Activated CD4-positive, alpha-beta T cell treated with anti-CD3 and anti-CD28 coated beads, Interleukin-2, Interleukin-4, amounts not matched to agents 100 ng/mL and 50 ng/mL, durations not matched to agents 16 hours and 8 hours (primary cell): ENCODE results near the gene NXPH3.

Experiments
- DNase-seq: peaks from one replicate; pipeline ENCODE4 v3.0.0-alpha.2; 2020; ENCODE audit warnings: low spot score

The NXPH3 gene

DNA sequence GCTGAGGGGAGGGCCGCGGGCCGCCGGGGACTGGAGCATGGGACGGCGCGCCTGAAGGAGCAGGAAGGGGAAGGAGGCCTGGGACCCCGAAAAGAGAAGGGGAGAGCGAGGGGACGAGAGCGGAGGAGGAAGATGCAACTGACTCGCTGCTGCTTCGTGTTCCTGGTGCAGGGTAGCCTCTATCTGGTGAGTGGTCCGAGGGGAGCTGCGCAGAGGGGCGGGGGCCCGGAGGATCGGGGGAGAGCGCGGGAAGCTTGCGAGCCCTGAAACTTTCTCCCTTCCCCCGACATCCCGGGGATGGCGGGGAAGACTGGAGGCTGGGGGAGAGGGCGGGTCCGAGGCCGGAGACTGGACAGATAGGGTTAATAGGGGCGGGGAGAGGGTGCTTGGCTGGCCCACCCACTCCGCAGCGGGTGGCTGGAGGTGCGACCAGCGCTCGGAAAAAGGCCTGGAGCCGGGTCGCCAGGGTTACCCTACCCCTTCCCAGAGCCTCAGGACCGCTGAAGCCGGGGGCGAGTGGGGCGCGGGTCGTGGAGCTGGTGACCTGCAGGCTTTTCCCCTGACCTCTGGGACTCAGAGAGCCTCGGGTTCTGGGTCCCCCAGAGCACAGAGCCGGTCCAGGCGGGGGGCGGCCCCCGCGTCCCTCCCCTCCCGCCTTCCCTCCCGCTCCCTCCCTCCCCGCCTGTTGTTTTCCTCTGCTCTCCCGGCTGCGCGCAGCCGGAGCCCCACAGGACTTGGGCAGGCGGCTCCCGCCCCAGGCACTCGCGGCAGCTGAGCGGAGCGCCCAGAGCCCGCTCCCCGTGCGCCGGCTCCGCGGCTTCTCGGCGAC is 631 bp downstream of the NXPH3 start:
- DNase-seq, result no peak

DNA sequence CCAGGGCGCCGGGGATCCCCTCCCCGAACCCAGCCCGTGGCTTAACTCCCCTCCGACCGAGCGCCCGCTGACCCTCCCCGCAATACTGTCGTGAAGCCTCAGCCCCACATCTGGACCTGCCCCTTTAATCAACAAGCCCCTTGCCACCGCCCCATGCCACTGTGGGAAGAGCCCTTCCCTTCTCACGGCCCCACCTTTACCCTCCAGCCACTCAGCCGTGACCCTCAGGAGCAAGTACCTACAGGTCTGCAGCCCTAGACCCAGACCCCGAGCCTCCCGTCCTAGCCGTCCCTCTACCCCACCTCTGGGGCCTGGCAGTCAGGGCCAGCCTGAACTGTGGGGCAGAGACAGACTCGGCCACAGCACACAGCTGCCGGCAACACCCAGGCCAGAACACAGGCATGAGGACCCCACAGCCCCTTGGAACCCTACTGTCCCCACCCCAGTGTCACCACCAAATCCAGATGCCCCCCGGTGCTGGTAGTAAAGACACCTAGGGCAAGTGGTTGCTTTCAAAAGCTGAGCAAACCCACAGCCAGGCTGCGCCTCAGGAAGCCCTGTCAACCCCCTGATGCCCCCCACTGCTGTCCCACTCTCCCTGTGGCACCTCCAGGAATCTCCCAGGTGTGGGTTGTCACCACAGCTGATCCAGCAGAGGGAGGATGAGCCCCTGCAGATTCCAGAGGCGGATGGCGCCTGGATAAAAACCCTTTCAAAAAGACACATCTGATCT is 1.4 kb downstream of the NXPH3 start:
- DNase-seq, result no peak

DNA sequence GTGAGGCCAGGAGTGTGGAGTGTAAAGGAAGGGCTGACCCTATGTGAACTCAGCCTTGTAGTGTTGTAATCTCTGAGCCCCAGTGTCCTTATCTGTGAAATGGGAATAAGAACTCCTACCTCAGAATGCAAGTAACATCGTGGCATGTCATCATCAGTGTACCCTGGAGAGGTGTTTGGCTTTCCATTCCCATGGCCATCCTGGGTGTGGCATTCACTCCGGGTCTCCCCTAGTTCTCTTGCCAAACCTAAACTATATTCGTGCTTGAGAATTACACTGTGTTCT is 1.9 kb downstream of the NXPH3 start:
- no peak for DNase-seq

DNA sequence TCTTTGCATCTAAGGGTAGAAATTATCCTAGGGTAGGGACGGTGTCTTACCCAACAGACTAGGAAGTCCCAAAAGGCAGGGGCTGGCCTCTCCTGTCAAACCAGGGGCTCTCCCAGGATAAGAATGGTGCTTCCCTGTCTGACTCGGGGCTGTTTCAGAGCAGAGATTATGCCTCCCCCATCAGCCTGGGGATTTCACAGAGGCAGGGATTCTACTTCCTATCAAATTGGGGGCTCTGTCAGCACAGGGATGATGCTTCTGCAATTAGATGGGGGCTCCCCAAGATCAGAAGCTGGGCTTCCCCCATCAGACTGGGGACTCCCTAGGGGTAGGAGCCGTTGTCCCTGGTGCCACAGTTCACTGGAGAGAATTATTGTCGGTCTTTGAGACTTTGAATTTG is 2.3 kb downstream of the NXPH3 start:
- DNase-seq, result no peak

DNA sequence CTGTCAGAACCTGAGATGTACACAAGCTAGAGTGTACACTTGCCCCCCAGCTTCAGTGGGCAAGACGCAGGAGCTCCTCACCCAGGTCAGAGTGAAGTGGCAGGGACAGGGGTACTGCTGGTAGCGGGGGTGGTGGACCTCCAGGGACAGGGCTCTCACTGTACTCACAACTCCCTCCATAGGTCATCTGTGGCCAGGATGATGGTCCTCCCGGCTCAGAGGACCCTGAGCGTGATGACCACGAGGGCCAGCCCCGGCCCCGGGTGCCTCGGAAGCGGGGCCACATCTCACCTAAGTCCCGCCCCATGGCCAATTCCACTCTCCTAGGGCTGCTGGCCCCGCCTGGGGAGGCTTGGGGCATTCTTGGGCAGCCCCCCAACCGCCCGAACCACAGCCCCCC is 2.7 kb downstream of the NXPH3 start:
- DNase-seq, result no peak

DNA sequence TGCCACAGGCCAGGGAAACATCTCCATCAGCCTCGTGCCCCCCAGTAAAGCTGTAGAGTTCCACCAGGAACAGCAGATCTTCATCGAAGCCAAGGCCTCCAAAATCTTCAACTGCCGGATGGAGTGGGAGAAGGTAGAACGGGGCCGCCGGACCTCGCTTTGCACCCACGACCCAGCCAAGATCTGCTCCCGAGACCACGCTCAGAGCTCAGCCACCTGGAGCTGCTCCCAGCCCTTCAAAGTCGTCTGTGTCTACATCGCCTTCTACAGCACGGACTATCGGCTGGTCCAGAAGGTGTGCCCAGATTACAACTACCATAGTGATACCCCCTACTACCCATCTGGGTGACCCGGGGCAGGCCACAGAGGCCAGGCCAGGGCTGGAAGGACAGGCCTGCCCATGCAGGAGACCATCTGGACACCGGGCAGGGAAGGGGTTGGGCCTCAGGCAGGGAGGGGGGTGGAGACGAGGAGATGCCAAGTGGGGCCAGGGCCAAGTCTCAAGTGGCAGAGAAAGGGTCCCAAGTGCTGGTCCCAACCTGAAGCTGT is 3.4 kb downstream of the NXPH3 start:
- DNase-seq, result no peak

DNA sequence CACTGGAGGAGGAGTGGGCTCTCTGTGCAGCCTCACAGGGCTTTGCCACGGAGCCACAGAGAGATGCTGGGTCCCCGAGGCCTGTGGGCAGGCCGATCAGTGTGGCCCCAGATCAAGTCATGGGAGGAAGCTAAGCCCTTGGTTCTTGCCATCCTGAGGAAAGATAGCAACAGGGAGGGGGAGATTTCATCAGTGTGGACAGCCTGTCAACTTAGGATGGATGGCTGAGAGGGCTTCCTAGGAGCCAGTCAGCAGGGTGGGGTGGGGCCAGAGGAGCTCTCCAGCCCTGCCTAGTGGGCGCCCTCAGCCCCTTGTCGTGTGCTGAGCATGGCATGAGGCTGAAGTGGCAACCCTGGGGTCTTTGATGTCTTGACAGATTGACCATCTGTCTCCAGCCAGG is 3.9 kb downstream of the NXPH3 start:
- no peak for DNase-seq

DNA sequence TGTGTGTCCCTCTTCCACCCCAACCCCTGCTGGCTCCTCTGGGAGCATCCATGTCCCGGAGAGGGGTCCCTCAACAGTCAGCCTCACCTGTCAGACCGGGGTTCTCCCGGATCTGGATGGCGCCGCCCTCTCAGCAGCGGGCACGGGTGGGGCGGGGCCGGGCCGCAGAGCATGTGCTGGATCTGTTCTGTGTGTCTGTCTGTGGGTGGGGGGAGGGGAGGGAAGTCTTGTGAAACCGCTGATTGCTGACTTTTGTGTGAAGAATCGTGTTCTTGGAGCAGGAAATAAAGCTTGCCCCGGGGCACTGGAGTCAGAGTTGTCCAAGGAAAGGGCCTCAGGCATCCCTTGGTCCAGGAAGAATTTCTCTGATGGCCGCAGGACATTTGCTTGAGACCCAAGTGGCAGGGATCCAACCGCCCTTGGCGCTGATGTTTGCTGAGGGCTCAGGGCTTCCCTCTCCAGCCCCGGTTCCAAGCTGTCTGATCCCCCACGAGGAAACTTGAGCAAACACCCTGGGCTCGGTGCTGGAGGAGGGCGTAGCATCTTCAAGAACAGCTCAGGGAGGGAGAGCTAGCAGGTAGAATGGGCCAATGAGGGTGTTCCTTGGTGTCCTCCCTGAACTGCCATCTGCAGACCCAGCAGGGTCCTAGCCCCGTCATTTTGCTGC is 4.5 kb downstream of the NXPH3 start:
- DNase-seq, result no peak

DNA sequence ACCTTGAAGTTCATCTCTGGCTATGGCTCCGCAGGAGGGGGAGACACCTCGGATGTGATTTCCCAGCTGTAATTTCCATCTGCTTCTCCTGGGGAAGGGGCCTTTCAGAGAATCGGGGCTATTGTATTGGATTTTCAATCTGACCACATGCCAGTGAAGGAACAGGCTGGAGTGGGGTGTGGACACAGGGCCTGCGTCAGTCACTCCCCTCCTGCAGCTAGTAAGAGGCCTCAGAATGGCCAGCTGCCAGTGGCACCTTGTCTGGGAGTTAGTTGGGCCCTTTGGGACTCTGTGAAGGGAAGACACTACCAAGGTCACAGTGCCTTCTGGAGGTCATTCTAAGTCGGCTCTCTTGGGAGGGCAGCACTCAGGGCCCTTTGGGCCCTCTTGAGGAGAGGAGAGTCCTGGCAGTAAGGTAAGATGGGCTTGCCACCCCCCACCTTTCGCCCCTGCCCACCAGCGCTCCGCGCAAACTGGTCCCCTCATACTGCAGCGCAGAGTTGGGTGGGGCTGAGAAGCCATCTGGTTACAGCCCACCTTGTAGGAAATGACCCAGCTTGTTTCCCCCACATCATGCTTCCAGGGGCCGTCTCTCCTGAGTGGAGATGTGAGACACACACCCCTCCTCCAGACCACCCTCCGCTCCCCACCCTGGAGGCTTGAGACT is 5.4 kb downstream of the NXPH3 start:
- DNase-seq, result no peak

DNA sequence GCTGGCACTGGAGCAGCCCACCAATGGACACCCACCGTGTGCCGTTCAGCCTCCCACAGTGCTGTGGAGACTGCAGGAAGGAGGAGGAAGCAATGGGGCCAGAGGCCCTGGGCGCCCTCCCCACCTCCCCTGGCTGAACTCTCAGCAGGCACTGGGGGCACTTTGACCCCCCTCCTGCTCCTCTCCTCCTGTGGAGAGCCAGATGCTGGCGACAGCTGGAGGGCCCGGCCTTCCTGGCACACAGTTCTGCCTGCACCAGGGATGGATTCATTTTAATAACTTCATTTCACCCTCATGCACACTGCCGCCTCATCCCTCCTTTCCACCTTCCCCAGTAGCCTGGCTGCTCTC is 6.0 kb downstream of the NXPH3 start:
- no peak for DNase-seq

DNA sequence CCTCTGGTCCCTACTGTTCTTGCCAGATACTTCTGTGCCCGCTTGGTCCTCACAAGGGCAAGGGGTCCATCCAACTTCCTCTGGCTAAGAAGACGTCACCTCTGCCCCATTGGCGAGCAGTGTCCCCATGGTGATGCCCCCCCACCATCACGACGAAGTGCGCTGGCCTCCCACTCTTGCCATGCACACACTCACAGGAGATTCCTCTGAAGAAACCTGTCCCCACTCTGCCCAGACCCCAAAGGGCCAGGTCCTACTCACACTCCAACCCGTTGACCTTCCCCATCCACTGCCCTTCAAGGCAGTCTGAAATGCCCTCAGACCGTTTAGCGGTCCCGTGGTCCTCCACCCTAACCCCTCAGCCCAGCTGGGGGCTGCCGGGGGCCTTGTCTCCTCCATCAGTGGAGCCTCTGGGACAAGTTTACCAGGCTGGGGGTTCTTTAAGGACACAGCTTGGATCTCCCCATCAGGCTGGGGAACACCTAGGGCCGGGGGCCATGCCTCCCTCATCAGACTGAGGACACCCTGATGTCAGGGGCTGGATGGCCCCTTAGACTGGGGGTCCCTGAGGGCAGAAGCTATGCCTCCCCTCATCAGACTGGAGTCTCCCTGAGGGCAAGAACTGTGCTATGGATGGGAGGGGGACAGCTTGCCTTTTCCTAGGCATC is 6.5 kb downstream of the NXPH3 start:
- DNase-seq, result no peak

DNA sequence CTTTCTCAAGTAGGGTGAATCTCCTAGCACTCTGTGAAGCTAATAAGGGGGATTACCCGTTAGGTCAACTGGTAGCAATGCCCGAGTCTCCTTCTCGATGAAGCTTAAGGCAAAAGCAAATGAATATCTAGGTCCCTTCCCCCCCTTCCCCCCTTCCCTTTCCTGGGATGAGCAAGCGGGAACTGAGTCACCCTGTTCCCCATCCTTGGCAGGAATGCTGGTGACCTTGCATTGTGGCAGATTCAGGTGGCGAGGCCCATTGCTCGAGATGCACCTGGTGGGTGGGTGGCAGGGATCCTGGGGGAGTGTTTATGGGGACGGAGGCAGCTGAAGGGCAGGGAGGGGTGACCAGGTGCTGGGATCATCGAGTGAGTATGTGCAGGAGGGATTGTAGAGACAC is 7.1 kb downstream of the NXPH3 start:
- no peak for DNase-seq

DNA sequence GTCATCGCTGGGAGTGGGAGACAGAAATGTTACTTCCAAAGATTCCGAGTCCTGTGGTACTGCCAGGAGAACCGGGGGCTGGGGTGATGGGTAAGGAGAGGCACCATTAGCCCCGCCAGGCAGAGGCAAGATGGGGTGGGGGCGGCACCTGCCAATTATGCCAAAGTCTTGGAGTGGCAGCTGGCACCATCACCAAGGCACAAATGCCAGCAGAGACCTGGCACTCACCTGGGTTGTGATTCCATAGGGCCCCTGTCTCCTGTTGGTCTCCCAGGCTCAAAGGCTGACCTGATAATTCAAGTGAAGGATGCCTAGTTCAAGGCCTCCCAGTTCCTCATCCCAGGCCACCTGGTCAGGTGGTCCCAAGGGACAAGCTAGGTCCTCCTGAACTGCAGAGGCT is 7.6 kb downstream of the NXPH3 start:
- no peak for DNase-seq

DNA sequence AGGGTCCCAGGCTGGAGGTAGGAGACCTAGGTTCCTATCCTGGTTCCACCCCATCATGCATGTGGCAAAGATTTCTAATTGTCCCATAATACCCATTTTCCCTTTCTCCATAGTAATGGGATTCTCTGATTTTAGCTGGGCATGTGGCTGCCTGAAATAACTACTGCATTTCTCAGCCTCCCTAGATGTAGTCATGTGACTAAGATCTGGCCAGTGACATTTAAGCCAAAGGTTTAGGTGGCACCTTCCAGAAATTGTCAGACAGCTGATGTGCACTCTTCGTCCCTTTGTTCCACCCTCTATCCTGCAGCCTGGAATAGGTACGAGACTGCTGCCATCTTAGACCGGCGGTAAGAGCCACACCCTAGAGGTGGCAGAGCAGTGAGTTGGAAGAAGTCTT is 8.2 kb downstream of the NXPH3 start:
- DNase-seq, result no peak

DNA sequence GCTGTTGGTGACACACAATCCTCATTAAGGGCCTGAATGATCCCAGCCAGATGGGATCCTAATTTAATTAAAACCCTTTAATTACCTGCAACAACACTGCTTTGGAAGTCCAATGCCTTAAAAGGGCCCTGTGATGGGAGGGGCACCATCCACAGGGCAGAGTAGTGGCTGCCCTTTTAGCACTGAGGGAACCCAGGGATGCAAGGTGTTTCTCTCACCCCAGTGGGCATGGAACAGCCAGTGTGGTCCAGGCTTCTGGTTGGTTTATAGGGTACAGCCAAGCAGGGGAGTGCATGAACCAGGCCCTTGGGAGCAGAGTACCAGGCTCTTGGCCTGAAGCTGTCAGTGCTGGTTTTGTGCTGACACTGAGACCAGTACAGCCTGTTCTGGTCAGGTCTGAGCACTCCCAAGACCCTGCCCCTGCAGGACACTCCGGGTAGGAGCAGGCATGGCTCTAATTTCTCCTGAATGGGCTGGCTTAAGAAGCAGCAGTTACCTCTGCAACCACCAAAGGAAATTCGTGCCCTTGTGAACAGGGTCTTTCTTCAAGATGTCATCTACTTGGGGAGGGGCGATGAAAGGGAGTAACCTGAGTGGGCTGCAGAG is 9.9 kb downstream of the NXPH3 start:
- no peak for DNase-seq

DNA sequence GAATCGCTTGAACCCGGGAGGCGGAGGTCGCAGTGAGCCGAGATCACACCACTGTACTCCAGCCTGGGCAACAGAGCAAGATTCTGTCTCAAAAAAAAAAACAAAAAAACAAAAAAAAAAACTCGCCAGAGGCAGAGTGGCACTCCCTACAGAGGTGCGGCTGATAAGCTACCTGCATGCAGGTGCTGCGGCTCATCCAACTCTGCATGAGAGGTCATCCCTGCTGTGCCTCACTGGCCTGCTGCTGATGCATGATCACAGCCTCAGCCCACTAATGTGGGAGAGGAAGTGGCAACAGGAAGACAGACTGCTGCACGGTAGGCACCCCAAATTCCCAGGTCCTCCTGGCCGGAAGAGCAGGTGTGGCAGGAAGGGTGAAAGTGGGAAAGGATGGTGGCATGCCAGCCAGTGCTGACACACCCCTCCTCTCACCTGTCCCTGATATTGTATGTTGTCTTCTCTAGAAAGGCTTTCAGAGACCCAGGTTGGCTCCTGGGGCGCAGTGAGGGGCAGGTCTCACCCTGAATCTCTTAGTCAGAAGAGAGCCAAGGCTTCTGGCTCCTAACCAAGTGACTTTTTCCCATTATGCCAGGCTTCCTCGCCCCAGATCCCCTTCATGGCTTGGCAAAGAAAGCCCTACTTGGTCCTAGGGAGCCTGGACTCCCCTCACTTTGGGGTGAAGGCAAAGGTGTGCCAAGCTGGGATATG is 11.8 kb downstream of the NXPH3 start:
- DNase-seq, result no peak

DNA sequence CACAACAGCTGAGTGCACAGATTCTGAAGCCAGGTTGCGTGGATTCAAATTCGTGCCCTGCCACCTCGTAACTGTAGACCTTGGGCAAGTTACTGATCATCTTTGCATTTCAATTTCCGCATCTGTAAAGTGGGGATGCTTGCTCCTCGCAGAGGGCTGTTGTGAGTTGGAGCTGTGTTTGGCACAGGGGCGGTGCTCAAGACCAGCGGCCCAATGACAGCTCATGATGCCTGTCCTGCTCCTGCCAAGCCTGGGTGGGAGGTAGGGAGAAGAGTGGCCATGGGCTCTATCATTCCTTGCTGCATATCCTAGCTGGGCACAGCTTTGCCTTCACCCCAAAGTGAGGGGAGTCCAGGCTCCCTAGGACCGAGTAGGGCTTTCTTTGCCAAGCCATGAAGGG is 12.6 kb downstream of the NXPH3 start:
- no peak for DNase-seq

DNA sequence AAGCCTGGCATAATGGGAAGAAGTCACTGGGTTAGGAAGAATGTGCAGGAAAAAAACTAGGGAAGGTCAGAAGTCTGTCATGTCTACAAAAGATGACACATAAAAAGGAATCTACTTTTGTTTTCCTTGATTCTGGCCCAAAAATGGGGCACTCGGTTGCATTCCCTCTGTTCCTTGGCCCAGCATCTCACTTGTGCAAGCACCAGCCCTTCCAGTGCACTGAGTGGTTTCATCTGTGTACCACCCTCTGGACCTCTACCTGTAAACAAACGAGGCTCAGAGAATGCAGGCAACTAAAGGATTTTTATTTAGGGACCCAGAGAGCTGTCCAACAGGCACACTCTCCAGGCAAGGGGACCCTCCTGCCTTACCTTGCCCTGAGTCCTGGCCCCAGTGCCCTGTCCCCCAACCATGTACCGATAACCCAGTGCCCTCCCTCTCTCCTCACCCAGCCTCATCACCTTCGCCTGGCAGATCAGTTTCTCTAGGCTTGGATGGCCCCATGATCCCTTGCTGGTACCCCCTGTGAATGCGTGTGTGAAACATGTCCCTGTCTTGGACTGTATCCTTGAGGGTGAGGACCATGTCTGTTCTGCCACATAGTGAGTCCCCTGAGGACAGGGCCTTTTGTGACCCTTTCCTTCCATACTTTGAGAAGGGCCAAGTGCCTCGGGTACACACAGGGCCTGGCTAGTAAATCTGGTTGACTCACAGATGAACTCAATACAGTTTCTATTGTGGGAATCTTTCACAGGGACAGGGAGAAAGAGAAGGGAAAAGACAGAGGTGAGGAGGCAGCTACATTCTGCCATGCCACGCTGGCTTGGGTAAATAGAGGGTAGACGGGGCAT is 13.3 kb downstream of the NXPH3 start:
- DNase-seq, result no peak

DNA sequence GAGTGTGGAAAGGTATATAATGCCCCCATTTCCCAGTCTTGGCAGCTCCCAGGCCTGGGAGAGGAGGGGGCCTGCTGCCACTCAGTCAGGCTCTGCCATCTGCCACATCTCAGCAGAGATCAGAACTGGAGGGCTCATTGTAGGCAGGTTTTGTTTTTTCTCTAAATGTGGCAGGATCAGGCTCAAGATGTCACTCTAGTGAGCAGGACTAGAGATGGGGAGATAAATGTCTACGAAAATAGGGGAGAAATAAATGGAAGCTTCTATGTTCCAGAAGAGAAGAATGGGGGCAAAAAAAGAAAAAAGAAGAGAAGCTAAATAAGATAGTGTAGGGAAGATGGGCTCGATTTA is 13.9 kb downstream of the NXPH3 start:
- no peak for DNase-seq

DNA sequence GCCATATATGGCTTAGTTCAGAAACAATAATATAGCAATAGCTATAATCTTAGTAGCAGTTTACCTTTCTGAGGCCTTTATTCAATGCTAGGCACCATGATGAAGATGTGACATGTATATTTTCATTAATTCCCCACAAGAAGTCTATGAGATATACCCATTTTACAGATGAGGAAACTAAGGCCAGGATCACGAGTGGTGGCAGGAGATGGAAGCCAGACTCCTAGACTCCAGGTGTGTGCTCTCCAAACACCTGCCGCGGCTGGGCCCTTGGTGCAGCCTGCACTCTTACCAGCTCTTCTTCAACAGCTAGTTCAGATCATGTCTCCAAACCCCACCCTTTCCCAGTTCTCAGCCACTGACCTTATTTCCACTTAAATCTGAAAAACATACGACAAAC is 15.2 kb downstream of the NXPH3 start:
- no peak for DNase-seq
